ENCODE results near the gene ACOT9.

DNA sequence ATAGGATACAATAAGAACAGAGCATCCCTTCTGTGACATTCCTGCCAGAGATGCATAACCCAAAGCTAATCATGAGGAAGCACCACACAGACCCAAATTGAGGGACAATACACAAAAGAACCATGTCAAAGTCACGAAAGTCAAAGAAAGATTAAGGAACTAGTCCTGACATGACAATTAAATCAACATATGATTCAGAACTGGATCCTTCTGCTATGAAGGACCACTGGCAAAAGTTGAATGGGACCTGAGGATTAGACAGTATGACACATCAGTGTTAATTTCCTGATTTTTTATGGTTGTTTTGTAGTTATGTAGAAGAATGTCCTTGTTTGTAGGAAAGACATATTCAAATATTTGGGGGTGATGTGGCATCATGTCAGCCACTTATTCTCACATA is 13.9 kb downstream of the ACOT9 start:
- TF ChIP-seq, protein P1, sequence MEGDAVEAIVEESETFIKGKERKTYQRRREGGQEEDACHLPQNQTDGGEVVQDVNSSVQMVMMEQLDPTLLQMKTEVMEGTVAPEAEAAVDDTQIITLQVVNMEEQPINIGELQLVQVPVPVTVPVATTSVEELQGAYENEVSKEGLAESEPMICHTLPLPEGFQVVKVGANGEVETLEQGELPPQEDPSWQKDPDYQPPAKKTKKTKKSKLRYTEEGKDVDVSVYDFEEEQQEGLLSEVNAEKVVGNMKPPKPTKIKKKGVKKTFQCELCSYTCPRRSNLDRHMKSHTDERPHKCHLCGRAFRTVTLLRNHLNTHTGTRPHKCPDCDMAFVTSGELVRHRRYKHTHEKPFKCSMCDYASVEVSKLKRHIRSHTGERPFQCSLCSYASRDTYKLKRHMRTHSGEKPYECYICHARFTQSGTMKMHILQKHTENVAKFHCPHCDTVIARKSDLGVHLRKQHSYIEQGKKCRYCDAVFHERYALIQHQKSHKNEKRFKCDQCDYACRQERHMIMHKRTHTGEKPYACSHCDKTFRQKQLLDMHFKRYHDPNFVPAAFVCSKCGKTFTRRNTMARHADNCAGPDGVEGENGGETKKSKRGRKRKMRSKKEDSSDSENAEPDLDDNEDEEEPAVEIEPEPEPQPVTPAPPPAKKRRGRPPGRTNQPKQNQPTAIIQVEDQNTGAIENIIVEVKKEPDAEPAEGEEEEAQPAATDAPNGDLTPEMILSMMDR (conservative IDR thresholded peaks at IDR 0.05; ENCODE audit: low read length), result no peak
- no peak for TF ChIP-seq EZH2phosphoT487 (IDR thresholded peaks at IDR 0.05; ENCODE audit: borderline replicate concordance)

Data from Loucy (cell line).